Left forelimb (tissue), 1 donor: Measurements from ENCODE around the gene ARHGAP22.

Source experiments
- DNase-seq: peaks from one replicate; pipeline ENCODE4 v3.0.0-alpha.2; 2018; ENCODE audit warnings: low spot score

The ARHGAP22 gene

DNA sequence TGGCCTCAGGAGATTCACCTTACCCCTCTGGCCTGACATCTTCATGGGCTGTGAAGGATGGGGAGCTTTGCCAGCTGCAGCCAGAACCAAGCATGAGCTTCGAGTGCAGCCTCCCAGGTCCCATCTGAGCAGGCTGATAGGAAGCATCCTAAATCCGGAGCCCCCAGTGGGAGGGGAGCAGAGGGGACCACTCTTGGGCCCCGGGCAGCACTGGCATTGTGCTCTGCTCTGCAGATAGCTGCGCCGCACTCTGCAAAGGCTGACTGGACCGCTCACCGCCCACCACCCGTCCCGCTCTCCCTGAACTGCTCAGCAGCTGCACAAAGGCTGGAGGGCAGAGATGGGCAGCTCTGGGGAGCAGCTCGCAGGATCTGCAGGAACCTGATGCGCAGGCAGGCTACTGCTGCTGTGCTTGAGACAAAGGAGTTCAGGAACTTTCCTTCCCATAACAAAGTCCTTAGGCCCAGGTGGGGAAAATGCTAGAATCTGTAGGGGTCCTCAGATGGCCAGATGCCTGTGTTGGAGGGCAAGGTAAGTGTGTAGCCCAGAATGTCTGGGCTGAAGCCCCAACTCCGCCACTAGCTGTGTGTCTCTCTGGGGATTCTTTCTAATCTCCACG lies 51.8 kb downstream of the ARHGAP22 start:
- no peak for DNase-seq

DNA sequence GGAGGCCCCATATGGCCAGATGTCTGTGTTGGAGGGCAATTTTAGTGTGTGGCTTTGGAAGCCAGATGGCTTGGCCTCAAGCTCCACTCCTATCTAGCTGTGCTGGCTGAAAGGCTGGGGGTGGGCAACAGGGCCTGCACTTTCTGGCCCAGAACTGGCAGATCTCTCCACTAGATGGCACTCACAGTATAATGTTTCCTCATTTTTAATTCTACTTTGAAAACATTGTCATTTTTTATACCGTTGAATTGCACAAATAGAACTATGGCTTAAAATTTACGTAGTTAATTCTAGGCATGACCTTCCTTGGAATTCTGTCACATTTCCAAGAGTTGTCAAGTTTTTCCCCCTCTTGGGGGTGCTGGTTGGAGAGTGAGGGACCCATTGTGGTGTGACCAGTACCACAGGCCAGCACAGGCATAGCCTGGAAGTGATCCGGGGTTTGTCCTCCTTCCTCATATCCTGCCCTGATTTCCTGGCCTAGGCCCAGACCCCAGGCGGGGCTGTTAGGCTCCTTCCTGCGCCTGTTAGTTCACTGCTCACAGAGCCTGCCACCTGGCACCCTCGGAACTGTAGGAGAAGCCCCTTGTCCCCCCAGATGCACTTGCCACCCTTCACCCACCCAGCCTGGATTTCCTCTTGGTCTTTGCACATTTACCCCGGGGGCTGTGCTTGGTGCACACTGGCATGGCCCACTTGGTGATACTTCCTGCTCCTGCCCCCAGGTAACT lies 52.8 kb downstream of the ARHGAP22 start:
- no peak for DNase-seq

DNA sequence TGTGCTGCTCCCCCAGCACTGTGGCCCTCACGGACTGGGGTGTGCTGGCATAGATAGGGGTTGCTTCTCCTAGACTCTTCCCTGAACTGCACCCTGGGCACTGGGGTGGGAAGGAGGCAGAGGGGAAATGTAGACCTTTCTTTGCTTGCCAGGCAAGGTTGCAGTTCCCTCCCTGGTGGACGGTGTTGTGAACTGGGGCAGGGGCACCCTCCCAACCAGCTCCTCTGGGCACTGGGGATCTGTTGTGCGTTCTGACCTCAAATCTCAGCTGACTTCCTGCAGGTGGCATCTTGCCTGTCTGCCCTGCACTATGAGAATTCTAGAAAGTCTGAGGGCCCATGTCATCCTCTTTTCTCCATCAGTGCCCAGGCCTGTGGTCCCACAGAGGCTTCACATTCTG lies 53.9 kb downstream of the ARHGAP22 start:
- no peak for DNase-seq

DNA sequence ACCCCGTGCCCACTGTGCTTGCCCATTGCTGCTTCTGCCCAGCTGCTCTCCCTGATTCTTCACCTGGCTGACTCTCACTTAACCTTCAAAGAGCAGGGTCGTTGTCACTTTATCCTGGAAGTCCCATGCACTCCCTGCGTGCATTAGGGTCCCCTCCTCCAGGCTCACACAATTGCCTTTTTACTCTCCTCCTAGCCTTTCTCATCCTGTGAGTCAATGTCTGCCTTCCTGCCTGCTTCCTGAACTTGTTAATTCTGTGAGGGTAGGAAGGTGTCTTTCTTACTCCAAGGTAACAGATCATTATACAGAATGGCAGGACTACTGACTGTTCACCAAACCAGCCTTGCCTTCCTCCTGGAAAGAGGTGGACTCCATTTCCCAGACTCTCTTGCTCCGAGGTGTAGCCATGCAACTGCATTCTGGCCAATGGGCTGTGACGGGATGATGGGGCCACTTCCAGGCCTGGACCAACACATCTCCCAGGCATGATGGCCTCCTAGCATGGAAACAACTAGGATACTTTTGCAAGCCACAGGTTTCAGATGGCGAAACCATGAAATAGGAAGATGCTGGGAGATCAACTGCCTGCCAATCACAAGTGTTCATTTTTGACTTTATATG lies 54.7 kb downstream of the ARHGAP22 start:
- no peak for DNase-seq

DNA sequence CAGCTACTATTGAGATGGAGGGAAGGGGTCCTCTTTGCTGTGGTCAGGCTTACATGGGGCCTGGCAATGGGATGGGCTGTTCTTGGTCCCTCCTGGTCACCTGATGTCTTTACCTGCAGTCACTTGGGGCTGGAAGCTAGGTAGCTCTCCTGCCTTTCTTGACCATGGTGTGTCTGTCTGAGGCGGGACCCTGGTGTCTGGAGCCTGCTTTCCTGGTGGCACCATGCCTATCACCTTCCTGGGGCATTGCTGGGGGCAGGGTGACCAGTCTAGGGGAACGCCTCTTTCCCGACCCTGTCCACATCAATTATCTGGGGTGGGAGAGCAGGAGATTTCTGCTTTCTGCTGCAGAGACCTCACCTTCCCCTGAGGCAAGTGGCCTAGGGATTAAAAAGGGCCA lies 55.6 kb downstream of the ARHGAP22 start:
- no peak for DNase-seq

DNA sequence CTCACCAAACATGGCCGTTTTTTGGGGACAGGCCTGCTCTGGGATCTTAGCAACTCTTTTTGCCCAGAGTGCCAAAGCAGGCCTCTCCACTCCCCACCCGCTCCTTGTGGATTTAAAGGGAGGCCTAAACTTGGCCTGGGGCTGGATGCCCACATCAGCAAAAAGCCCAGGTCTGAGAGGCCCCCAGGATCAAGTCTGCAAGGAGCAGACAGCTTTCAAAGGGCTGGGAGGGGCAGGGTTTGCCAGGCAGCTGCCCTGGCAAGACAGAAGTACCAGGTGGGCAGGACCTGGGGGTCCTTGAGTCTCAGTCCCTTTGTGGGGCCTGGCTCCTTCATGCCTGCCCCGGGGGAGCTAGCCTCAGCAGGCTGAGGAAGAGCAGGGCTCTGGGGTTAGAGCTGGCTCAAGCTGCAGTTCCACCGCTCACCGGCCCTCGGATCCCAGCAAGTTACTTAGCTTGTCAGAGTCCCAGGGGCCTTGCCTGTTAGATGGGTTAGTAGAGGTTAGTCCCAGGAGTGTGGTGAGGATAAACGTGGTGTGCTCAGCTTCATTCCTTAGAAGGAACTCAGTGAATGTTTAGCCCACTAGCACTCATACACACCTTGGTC lies 56.2 kb downstream of the ARHGAP22 start:
- no peak for DNase-seq

DNA sequence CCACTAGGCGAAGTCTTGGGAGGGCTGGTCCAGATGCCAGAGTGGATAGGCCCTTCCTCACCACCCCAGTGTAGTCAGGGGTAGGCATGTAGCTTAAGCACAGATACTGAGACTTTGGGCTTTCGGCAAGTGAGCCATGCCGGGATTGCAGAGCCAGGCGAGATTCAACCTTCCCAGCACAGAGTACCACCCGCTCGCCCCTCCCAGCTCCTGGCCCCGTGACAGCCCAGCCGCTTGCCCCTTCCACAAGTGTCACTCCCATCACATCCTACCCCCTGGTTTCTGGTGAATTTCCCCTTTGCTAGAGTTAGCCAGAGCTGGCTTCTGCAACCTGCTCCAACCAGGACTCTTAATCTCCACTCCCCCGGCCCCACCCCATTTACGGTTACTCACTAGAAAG lies 56.9 kb downstream of the ARHGAP22 start:
- no peak for DNase-seq

DNA sequence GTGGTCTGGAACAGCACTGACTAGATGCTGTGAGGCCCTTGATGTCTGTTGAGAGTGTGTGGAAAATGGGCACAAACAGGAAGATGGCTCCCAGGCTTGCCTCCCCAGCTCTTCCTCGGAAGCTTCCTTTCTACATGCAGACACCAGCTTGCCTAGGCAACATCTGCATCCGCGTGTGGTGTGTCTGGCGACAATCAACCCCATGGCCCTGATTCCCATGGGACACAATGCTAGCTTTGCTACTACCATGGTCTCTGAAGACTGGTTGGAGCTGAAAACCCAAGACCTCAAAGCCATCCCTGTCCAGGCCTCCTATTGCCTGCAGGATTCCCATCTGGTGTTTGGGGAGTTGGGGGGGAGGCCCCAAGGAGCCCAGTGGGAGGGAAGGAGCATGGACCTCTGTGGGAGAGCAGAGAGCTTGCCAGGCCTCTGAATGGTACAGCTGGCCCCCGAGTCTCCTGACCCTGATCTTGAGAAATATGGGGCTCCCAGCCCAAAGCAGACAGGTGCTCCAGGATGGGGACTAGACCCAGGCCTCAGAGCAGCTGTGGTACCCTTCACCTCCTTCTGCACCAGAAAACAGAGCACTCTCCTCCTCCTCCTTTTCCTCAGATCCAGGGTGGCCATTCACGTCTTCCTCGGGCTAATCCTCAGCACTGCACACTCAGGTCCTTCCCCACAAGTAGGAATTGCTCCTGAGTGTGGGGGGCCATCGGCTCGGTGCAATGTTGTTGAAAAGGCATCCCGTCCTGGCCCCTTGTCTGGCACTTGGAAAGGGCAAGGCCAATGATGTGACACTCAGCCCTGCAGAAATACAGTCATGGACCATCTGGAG lies 57.6 kb downstream of the ARHGAP22 start:
- peak; percentile 34 for DNase-seq

DNA sequence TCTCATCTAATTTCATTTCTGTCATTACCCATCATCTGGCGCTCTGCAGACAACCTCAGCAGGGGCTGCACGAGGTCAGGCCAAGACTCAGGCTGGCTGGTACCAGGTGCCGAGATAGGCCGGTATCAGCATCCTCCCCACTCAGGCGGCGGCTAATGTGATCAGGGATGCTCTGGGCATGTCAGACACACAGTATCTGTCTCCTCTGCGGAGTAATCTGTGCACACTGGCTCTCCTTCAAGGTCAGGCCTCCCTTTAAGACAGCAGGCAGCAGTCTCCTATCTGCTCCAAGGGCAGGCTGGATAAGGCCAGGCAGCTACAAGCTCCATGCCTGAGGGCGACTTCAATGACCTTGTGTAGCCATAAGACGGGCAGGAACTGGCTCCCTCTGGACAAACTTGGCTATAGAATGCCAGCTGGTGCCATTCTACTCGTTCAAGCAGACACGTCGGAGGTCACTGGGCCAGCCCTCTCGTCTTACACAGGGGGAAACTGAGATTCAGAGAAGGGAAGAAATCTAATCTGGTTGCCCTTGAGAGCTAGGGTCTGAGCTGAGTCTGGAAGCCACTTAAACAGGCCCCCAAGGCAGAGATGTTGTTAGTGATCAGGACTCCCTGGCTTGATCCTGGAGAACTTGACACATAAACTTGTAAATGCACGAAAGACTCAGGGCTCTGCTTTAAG lies 59.3 kb downstream of the ARHGAP22 start:
- DNase-seq: peak; percentile 38

DNA sequence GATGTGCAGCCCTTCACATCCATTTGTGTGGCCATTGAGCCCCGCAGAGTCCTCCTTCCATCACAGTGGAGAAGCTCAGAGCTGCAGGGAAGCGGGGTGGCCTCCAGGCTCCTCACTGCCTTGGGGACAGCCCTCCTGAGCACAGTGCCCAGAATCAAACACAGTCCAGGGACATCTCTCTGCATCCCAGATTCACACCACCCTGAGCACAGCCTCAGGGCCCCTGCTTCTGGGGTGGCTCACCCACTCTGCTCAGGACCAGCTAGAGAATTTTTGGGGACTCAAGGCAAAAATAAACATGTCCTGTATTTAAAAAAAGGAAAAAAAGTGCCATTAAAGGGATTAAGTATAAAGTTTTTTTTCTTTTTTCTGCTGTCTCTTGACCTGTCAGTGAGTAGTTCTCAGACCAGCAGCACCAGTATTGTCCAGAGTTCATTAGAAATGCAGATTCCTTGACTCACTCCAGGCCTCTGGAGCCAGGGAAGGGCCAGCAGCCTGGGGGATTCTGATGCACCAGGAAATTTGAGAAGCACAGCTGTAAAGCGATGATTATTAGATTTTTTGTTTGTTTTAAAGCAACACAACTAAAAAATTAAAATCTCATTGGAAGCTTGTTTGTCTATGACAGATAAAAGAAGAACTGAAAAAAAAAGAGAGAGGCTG lies 61.6 kb downstream of the ARHGAP22 start:
- DNase-seq: peak; percentile 44

DNA sequence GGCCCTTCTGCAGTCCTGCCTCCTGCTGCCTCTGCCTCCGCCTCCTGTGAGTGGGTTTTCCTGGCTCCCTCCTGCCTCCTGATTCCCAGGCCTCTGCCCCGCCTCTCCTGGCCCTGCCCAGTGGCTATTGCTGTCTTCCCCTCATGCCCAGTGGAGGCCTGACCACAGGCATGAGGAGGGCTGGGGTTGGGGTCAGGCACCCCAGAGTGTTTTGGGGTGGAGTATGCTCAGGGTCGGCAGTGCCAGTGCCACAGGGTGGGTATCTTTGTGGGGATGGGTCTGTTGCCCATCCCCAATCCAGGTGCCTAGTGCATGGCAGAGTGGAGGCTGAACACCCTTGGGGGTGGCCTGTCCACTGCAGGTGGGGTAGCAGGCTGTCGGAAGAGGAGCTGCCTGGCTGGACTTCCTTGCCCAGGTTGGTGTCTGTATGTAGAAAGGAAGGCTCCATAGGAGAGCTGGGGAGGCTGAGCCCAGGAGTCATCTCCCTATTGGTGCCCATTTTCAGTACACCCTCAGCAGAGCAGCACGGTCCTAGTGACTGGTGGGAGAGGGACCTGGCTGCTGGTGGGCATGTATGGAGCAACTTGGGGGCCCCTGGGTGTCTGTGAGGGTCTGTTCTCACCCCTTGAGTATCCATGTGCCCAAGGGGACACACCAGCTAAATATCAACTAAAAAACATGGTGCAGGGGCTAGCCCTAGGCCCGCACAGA lies 62.2 kb downstream of the ARHGAP22 start:
- DNase-seq: peak; percentile 57

DNA sequence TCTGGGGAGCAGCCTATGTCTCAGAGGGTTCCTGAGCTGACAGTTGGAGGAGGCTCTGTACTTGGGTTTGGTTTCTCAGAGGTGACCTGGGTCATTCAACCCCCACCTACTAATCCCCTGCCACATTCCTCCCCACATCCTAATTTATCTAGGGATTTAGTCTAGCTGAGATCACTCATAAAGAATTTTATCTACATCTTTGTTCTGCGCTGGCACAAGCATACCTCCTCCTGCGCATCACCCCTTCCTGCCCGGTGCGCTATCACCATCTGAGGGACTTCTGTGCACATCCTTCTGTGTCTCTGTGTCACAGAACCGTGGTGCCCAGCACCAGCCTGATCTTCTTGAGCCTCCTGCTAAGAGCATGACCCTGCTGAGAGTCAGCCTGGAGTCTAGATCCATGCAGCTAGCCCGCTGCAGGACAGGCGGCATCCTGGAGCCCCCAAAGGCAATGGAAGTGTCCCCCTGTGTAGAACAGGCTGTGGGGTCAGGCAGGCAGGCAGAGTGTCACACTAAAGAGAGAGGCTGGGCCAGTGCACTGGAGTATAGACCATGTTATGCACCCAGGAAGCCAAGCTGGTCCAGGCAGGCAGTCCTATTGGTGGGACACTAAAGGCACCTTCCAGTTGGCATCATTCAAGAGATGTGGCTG lies 63.6 kb downstream of the ARHGAP22 start:
- DNase-seq: peak; percentile 47

DNA sequence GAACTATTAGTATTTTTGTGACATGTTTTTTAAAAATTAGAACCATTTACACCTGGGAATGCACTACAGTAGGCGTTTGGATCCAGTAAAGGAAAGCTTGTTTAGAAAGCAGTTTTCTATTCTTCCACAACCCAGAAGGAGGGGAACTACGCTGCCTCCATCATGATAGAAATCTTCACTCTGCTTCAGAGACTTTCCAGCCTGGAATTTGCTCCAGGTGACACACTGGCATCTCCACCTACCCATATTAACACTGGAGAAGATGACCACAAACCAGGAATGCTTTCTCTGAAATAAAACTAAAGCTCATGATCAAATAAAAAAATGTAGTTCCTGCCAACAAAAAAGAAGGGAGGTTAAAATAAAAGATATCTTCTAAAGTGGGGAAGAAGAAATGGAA lies 66.3 kb downstream of the ARHGAP22 start:
- no peak for DNase-seq

DNA sequence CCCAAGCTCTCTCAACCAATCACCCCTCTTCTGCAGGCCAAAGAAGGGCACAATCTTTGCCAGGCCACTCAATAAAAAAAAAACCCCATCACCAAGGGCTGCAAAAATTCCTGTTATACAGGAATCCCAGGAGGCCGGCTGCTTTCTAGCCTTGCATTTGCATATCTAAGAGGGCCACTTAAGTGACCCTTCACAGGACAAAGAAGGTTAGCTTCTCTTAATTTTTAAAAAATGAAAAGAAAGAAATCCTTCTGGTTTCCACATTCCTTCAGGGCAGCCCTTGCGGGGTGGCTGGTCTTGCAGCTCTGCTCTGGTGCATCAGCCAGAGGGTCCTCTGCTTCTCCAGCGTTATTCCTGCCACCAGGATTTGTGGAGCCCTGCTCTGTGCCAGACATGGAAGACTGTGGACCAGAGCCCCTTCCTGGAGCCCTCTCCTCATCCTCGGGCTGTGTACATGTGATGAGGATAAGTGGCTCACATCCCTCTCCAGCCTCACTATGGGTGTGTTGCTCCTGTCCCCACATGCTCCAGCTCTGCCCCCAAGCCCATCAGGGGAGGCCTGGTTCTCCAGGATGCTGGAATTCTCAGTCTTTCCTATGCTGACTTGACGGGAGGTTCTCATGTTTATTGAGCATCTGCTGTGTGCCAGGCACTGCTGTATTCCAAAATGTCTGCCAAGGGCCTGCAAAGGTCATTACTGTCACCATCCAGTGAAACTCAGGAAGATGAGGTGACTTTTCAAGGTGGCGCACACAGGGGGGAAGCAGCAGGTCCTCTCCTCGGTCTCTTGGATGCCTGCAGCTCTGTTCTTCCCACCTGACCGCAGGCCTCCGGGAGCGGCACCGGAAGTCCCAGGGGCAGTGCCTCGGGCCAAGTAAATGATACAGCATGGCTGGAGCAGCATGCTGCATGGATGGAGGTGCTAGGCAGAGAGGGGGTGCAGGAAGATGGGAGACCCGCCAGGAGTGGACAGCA lies 67.7 kb downstream of the ARHGAP22 start:
- DNase-seq: peak; percentile 5

DNA sequence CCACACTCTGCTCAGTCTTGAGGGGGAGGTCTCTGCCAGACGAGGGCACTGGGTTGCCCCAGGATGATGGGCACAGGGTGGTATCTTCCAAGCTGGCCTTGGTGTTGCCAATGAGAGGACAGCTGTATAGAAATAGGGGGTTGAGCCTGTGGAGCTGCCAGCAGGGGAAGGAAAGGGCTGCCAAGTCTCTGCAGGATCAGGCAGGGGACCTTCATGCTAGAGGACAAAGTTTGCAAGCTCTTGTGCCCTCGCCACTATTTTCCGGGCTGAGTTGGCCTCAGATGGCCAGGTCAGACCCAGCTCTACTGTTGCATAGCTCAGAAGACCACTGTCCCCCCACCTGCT lies 68.7 kb downstream of the ARHGAP22 start:
- no peak for DNase-seq

DNA sequence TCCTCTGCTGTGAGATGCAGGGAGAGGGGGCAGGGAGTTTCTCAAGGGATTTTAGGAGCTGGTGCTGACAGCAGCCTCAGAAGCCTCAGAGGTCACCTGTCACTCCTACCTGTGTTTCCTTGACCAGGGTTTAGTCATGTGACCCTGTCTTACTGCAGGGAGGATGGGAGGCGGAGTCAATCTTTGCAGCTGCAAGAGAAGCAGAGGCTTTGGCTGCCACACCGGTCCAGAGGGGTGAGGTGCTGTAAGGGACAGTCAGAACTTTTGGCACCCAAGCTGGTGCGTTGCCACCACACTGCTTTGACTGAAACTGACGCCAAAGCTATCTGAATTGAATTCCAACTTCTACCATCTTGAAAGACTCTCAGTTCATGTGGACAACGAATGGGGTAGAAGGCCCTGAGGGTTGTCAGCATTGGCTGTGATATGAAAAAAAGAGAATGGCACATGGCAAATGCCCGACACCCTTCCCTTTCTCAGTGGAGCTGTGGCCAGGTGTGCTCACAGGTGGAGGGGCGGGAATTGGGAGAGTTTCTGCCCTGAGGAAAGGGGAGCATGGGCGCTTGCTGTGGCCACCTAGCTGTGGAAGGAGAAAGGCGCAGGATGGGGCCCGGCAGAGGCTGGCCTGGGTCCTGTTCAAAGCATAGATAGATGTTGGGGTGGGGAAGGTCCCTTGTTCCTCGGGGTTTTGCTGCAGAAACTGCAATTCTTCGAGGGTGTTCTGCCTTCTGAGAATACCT lies 69.3 kb downstream of the ARHGAP22 start:
- peak; percentile 61 for DNase-seq

DNA sequence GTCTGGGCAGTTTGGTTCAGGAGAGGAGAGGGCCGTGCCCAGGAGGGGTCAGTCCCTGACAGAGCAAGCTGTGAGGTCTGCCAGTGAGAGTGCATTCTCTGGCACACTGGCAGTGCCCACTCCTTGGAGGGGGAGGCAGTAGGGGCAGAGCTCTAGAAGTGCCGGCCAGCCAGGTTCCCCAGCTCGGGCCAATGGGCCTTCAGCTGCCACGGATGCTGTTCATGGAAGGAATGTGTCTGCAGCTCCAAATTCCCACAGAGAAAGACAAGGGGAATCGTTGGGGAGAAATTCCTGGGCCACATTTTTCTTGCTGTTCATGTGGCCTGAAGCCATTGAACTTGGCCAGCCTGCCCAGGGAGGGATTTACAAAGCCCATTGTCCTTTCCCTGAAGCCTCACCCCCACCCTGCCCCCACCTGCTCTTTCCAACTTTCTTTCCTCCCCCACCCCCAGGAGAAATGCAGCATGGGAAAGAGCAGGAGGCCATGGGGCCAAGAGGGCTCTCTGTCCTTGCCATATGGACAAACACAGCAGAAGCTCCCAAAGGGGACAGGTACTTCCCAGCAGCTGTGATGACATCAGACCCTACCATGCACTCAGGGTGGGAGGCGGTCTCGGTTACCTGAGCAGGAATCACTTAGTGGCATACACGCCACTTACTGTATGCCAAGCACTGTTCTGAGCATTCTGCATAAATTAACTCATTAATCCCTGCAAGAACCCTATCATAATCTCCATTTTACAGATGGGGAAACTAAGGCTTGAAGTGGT lies 70.7 kb downstream of the ARHGAP22 start:
- DNase-seq: peak; percentile 72
